Heart left ventricle (tissue), 13 donors: Measurements from ENCODE around the gene RBM28.

Experiments
- CTCF ChIP-seq, 12 donors: fragments of 200-600 bp; sonication (generic) in 4 of 12; IDR thresholded peaks; one replicate each; pipeline versions ENCODE4 v1.5.0 to v1.8.0; 2018 to 2022; ENCODE audit warnings: antibody characterized with exemption in 12 of 12, mild to moderate bottlenecking in 5 of 12
- POLR2A ChIP-seq, 2 donors: fragments of 450-650 bp; IDR thresholded peaks; one replicate each; pipeline ENCODE4 v1.6.1; 2017; ENCODE audit warnings: antibody characterized with exemption in 2 of 2, mild to moderate bottlenecking in 2 of 2, moderate library complexity in 2 of 2
- donor health status: ischemic (EF 13 %, LVEDD 7.1; RV severe dilation, severe dysfunction).
- donor health status: DM: no; HTN: yes; CAD: no.
- donor health status: DM: no; HTN: no; CAD: no.
- donor health status: ischemic (EF 25% LVEDD 6.9; RV normal size, moderate dysfunction).
- donor health status: ischemic (EF 25% LVEDD 5.7; RV mildly dilated, moderate dysfunction).
- donor health status: ischemic (EF 35%, LVEDD 5.7; RV mildly dilated, moderate dysfunction).
- donor health status: nonischemic (EF 11% LVEDD 7.7; RV severe dilation, severe dysfunction).
- donor health status: DM: yes; HTN: yes; CAD: no.
- donor health status: PGD.
- donor health status: ischemic (EF 29% LVEDD 5.4; RV normal size, mild dysfunction).
- donor health status: nonischemic (EF 23%, LVEDD 6.1; RV moderate dilation, normal function).

- no peak for TF ChIP-seq CTCF (IDR thresholded peaks at IDR 0.05)
- TF ChIP-seq POLR2A (IDR thresholded peaks at IDR 0.05), result no peak
These were observed 20.7 kb downstream of the RBM28 start for GRCh38 chr7:128323040-128323439.
